Right cardiac atrium (tissue), 5 donors: ENCODE measurements around the gene MB21D2. TPM values are rescaled to one million over a fixed set of nuclear protein-coding genes. Genes with fewer than 3 reads are reported as not detected.
A peak's percentile ranks its signal among the peaks of the same experiment; 100 is the strongest.

ENCODE experiments used
- ATAC-seq, 2 donors: fragments of 200-7000 bp; cut with Tn5 transposase; one replicate each; pipeline versions ENCODE4 v1.8.0 to v1.9.1; 2020; ENCODE audit warnings: moderate library complexity in 2 of 2, mild to moderate bottlenecking in 1 of 2
- DNase-seq, 3 donors: peaks; one replicate each; pipeline ENCODE4 v3.0.0-alpha.2; 2020
- H3K27ac ChIP-seq: one replicate; pipeline ENCODE4 v1.5.1; 2013; ENCODE audit warnings: mild to moderate bottlenecking, low read length, control low read depth, moderate library complexity
- H3K27me3 ChIP-seq: one replicate; pipeline ENCODE4 v1.6.1; 2013; ENCODE audit not compliant: control insufficient read depth, insufficient read depth
- H3K4me1 ChIP-seq: one replicate; pipeline ENCODE4 v1.6.1; 2013; ENCODE audit warnings: low read length; ENCODE audit not compliant: control insufficient read depth, insufficient read depth
- H3K4me3 ChIP-seq: one replicate; pipeline ENCODE4 v1.5.1; 2013; ENCODE audit warnings: low read length, control low read depth
- H3K9me3 ChIP-seq: one replicate; pipeline ENCODE4 v1.6.1; 2013; ENCODE audit warnings: low read length; ENCODE audit not compliant: control insufficient read depth
- WGBS: extraction: QIAGEN DNeasy Blood & Tissue Kit; methylation state at CpG from one replicate; pipeline ENCODE4 v1.1.7; 2013; 5-methylcytosine and 5-hydroxymethylcytosine counted together
- intact Hi-C, 4 donors: fragments of 100-400 bp; cut with DNase I; formaldehyde crosslinking; loops; one replicate each; pipeline versions ENCODE4 v1.11.0 to v1.14.0; 2022 to 2023
- polyA plus RNA-seq: library from polyadenylated mRNA; stranded (reverse); fragments of 200-250 nt; gene quantifications from one replicate; pipeline ENCODE4 v1.2.3, GENCODE V29; 2013
- total RNA-seq, 4 donors: library from RNA; stranded (reverse); fragmentation: NEBNext Ultra II Directional; extraction: Animal tissue kit (Norgen Biotek cat#: 25700); gene quantifications; one replicate each; pipeline ENCODE4 v1.2.1, GENCODE V29; 2021
- donor health status: healthy with polysubstance abuse.
- donor health status: DM: no; HTN: yes; CAD: no.
- donor health status: DM: no; HTN: no; CAD: no.
- donor health status: DM: no; HTN: yes; CAD: no; lungs with severe emphysema.
- donor health status: DM: yes; HTN: yes; CAD: no.

MB21D2 gene
- total and polyA plus RNA-seq, 5 donors, result 1.3 to 3.9 (median 3.5) TPM

DNA sequence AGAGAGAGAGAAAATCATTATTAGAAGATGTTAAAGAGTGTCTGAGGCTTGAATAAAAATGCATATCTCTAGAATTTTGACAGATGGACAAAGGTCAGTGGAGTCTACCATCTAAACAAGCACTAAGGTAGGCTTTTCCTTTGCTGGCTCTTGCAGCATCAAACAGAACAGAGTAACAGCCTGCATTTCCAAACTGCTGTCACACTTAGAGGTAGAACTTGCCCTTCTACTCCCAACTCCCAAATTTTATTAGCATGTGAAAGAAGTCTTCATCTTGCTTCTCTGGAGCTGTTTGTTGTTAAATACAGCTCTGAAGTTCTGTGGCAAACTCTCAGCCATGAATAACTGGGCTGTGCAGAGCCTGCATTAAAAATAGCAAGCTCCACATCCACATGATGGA lies 4.1 kb upstream of the MB21D2 start:
- Histone ChIP-seq H3K4me3 (no peak overlapping the region), H3K27me3 (no peaks in the 10 kb centered on the region), H3K4me1 (no peaks in the 10 kb centered on the region), H3K27ac (no peak overlapping the region), H3K9me3 (no peaks in the 10 kb centered on the region)
- ATAC-seq (no peak), DNase-seq (no peak)
- intact Hi-C loops, result no loop called here

DNA sequence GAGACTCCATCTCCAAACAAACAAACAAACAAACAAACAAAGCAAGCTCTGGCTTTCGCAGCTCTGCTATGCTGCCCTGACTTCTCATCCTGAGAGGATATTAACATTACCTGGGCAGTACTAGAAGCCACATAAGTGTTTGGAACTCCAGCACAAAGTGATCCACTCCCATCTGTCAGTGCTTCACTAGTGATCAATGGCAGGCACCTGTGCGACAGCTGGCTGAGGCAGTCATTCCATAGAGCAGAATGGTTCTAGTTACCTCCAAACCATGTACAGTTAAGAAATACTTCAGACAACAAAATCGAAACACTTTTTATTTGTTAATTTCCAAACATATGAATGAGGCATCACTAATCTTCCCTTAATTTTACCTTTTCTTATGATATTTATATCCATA lies 2.8 kb upstream of the MB21D2 start:
- Histone ChIP-seq H3K27ac (no peak overlapping the region), H3K4me1 (no peaks in the 10 kb centered on the region), H3K9me3 (no peaks in the 10 kb centered on the region), H3K27me3 (no peaks in the 10 kb centered on the region), H3K4me3 (no peak overlapping the region)
- intact Hi-C loops, result no loop called here
- 96% methylated on average over 3 of the region's 3 CpGs for WGBS
- DNase-seq (no peak), ATAC-seq (no peak)

- Histone ChIP-seq H3K9me3 (no peaks in the 10 kb centered on the region), H3K27me3 (no peaks in the 10 kb centered on the region), H3K4me3 (no peak overlapping the region), H3K4me1 (no peaks in the 10 kb centered on the region), H3K27ac (no peak overlapping the region)
- DNase-seq (no peak), ATAC-seq (no peak)
- WGBS, result 85% methylated on average over 10 of the region's 10 CpGs
- intact Hi-C loops, result loop anchor here (5.0 to 10.0 kb wide), 6 partner anchors 65 to 125 kb away; no protein-coding TSS in a partner anchor
Measured at GRCh38 chr3:192919901-192920300, 2.2 kb upstream of the MB21D2 start.

DNA sequence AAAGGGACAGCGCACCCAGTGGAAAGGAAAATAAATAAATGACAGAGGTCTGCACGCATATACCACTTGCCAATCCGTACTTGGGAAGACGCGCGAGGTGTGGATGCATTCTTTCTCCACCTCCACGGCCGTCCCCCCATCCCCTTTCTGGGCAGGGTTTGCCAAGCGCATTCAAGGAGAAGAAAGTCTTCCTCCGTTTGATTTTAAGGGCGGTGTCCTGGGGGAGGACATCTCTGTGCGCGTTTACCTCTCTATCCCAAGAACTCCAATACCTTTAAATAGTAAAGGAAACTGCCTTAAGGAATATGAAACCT lies 576 bp upstream of the MB21D2 start:
- Histone ChIP-seq H3K27ac (peak overlapping the region; percentile 90), H3K4me1 (no peaks in the 10 kb centered on the region), H3K27me3 (no peaks in the 10 kb centered on the region), H3K4me3 (peak overlapping the region; percentile 94), H3K9me3 (no peaks in the 10 kb centered on the region)
- WGBS, result 3% methylated on average over 13 of the region's 13 CpGs
- DNase-seq (no peak), ATAC-seq (no peak)
- intact Hi-C loops, result loop anchor here (5.0 to 10.0 kb wide), 6 partner anchors 63 to 127 kb away; no protein-coding TSS in a partner anchor

DNA sequence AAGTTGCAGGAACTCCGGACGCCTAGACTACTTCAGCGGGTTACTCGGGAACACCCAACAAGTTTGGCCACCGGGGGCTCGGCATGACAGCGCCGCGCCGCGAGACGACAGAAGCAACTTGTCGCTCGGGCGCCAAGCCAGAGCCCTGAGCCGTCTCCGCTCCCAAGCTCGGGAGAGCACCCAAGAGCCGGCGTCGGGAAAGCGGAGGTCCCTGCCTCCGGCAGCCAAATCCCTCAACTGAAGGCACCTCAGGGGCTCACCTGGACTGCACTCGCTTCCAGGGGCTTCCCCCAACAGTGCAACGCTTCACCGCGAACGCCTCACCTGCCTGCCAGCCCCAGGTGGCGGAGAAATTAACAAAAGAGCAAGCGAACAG lies 640 bp downstream of the MB21D2 start:
- H3K4me3 ChIP-seq, result peak overlapping the region; percentile 94
- no peaks in the 10 kb centered on the region for H3K27me3 ChIP-seq
- ATAC-seq (peak; percentile 65 to 74), DNase-seq (peak; percentile 84 to 92 (median 92))
- H3K4me1 ChIP-seq, result no peaks in the 10 kb centered on the region
- under 1% methylated on average over 30 of the region's 30 CpGs for WGBS
- intact Hi-C loops, result loop anchor here (5.0 to 10.0 kb wide), 6 partner anchors 62 to 128 kb away; no protein-coding TSS in a partner anchor
- no peaks in the 10 kb centered on the region for H3K9me3 ChIP-seq
- H3K27ac ChIP-seq, result peak overlapping the region; percentile 87

GRCh38 chr3:192916371-192917027 lies 1.2 kb downstream of the MB21D2 start:
- no peaks in the 10 kb centered on the region for H3K4me1 ChIP-seq

DNA sequence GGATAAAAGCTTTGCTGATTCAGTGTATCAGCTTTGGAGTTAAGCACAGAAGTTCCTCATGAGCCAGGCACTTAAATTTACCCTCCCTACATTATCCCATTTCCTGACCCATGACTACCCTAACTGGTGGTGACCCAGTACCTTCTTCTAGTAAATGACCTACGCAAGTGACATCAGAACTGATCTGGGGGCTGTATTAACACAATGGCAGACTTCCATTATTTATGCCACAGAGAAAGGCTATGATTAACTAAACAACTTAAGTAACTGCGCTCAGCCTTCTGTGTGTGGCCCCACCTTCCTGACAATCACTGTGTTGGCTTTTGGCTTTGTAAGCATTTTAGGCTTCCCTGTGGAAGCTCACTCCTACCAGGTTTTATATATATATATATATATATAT lies 1.9 kb downstream of the MB21D2 start:
- no peak overlapping the region for H3K27ac ChIP-seq
- peaks cover 2% of the 10 kb centered on the region for H3K4me1 ChIP-seq
- H3K4me3 ChIP-seq, result peak overlapping the region; percentile 94
- no peaks in the 10 kb centered on the region for H3K27me3 ChIP-seq
- no peaks in the 10 kb centered on the region for H3K9me3 ChIP-seq
- intact Hi-C loops, result loop anchor here (5.0 to 10.0 kb wide), 6 partner anchors 61 to 129 kb away; no protein-coding TSS in a partner anchor
- ATAC-seq (no peak), DNase-seq (no peak)
- WGBS, result 70% methylated on average over 2 of the region's 2 CpGs

More at GRCh38 chr3:192916371-192917027, 1.2 kb downstream of the MB21D2 start:
- Histone ChIP-seq H3K27me3 (no peaks in the 10 kb centered on the region), H3K9me3 (no peaks in the 10 kb centered on the region), H3K4me3 (peak overlapping the region; percentile 94), H3K27ac (peak overlapping the region; percentile 87)
- intact Hi-C loops, result loop anchor here (5.0 to 10.0 kb wide), 6 partner anchors 62 to 128 kb away; no protein-coding TSS in a partner anchor
- peak; percentile 32 to 75 (median 74) for DNase-seq
- 1% methylated on average over 35 of the region's 35 CpGs for WGBS
- peak; percentile 22 to 40 for ATAC-seq

GRCh38 chr3:192915304-192915703 lies 2.4 kb downstream of the MB21D2 start:
- no peak overlapping the region for H3K4me3 ChIP-seq
- no peaks in the 10 kb centered on the region for H3K27me3 ChIP-seq
- intact Hi-C loops, result loop anchor here (5.0 to 10.0 kb wide), 6 partner anchors 61 to 129 kb away; no protein-coding TSS in a partner anchor
- DNase-seq, result no peak
- H3K4me1 ChIP-seq, result peaks cover 2% of the 10 kb centered on the region
- H3K27ac ChIP-seq, result no peak overlapping the region
- no peaks in the 10 kb centered on the region for H3K9me3 ChIP-seq
- 50% methylated on average over 3 of the region's 3 CpGs for WGBS
- no peak for ATAC-seq

DNA sequence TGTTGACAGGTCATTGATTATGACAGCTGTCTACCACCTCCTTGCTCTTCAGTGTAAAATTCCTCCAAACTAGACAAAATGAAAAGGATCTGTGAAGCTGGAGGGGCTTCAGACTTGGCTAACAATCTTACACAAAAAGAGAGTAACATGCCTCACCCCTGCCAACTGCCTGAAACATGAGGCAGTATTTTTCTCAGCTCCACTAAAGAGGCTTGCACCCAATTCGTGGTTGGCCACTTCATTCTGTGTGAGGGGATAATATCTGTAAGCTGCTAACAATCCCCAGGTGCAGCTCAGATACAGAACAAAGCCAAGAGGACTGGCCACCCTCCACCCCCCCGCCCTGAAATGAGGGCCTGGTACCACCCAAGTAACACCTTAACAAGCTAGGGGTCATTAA lies 2.8 kb downstream of the MB21D2 start:
- intact Hi-C loops, result loop anchor here (5.0 to 10.0 kb wide), 6 partner anchors 60 to 130 kb away; no protein-coding TSS in a partner anchor
- WGBS, result 58% methylated on average over 2 of the region's 2 CpGs
- Histone ChIP-seq H3K27ac (no peak overlapping the region), H3K9me3 (no peaks in the 10 kb centered on the region), H3K4me1 (peaks cover 2% of the 10 kb centered on the region), H3K4me3 (no peak overlapping the region), H3K27me3 (no peaks in the 10 kb centered on the region)
- no peak for ATAC-seq
- DNase-seq, result no peak

- intact Hi-C loops, result loop anchor here (10.0 kb wide), 4 partner anchors 59 to 131 kb away; no protein-coding TSS in a partner anchor
- no peaks in the 10 kb centered on the region for H3K9me3 ChIP-seq
- DNase-seq (no peak), ATAC-seq (no peak)
- WGBS, result 95% methylated on average over 4 of the region's 4 CpGs
- no peak overlapping the region for H3K27ac ChIP-seq
- H3K4me3 ChIP-seq, result no peak overlapping the region
- peaks cover 2% of the 10 kb centered on the region for H3K4me1 ChIP-seq
- no peaks in the 10 kb centered on the region for H3K27me3 ChIP-seq
Measured at GRCh38 chr3:192913540-192913939, 4.1 kb downstream of the MB21D2 start.

DNA sequence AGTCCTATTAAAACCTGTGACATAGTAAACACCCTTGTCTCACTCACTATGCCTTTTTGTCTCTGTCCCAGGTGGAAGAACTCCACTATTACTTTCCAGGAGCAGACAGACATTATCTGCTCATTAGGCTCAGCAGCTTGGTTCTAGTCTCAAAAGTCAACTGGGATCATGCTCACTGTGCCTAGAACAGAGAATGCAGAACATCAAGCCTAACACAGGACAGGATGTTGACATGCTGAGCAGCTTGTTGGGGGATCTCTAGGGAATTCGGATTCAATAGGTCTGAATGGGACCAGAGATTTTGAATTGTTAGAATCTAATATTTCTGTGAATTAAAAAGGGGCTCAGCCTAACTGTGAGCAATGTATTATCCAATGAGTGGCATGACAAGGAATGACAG lies 6.4 kb downstream of the MB21D2 start:
- DNase-seq (no peak), ATAC-seq (no peak)
- Histone ChIP-seq H3K4me3 (no peak overlapping the region), H3K4me1 (peaks cover 2% of the 10 kb centered on the region), H3K27me3 (no peaks in the 10 kb centered on the region), H3K27ac (no peak overlapping the region), H3K9me3 (no peaks in the 10 kb centered on the region)
- WGBS, result 85% methylated on average over 1 of the region's 1 CpG
- intact Hi-C loops, result loop anchor here (10.0 kb wide), 4 partner anchors 56 to 134 kb away; no protein-coding TSS in a partner anchor
